Stomach smooth muscle (tissue), 2 donors: ENCODE measurements around the gene KRT32.
A peak's percentile ranks its signal among the peaks of the same experiment; 100 is the strongest.
"Not testable (repeated sequence)": the region's sequence is repeated elsewhere in the genome, so short reads cannot be mapped to it uniquely, and the experiment has no call there.

ENCODE experiments used
- H3K27ac ChIP-seq: one replicate; pipeline ENCODE4 v1.7.0; 2013; ENCODE audit warnings: mild to moderate bottlenecking, low read length, inconsistent platforms
- H3K27me3 ChIP-seq, 2 donors: one replicate each; pipeline ENCODE4 v1.7.0; 2013; ENCODE audit warnings: low read length in 2 of 2; ENCODE audit not compliant: insufficient read depth in 2 of 2, control insufficient read depth in 1 of 2
- H3K36me3 ChIP-seq, 2 donors: one replicate each; pipeline ENCODE4 v1.7.0; 2013; ENCODE audit warnings: low read length in 2 of 2; ENCODE audit not compliant: control insufficient read depth in 2 of 2, insufficient read depth in 2 of 2
- H3K4me1 ChIP-seq: one replicate; pipeline ENCODE4 v1.7.0; 2013; ENCODE audit warnings: low read length; ENCODE audit not compliant: control insufficient read depth, insufficient read depth
- H3K4me3 ChIP-seq, 2 donors: one replicate each; pipeline ENCODE4 v1.7.0; 2013; ENCODE audit warnings: low read length in 2 of 2
- H3K9ac ChIP-seq, 2 donors: one replicate each; pipeline ENCODE4 v1.7.0; 2013; ENCODE audit warnings: low read length in 2 of 2, mild to moderate bottlenecking in 1 of 2
- H3K9me3 ChIP-seq, 2 donors: one replicate each; pipeline ENCODE4 v1.7.0; 2013; ENCODE audit warnings: low read length in 2 of 2; ENCODE audit not compliant: control insufficient read depth in 2 of 2
- donor health status: healthy.
- donor health status: Pancreatic carcinoma.

KRT32 gene

DNA sequence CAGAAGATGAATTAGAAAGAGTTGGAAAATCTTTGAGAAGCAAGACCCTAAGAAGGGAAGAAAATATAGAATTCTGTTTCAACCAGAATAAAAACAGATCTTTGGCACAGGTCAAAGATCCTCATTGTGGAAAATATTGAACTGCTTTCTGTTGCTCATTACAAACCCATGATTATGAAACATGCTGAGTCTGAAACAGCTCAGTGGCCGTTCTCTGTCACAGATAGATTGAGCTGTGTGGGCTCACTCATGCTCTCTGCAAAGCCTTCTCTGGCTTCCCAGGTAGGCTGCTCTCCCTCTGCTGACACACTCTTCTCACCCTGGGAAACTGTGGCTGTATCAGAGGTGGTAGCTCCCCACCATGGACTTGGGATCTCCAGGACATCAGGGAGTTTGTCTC lies 23.0 kb downstream of the KRT32 start:
- Histone ChIP-seq H3K4me1 (no peaks in the 10 kb centered on the region), H3K9me3 (no peaks in the 10 kb centered on the region), H3K9ac (no peak overlapping the region), H3K27ac (no peak overlapping the region), H3K4me3 (no peak overlapping the region), H3K36me3 (no peaks in the 10 kb centered on the region), H3K27me3 (peaks cover 0 to 5% of the 10 kb centered on the region in 2 donors)

DNA sequence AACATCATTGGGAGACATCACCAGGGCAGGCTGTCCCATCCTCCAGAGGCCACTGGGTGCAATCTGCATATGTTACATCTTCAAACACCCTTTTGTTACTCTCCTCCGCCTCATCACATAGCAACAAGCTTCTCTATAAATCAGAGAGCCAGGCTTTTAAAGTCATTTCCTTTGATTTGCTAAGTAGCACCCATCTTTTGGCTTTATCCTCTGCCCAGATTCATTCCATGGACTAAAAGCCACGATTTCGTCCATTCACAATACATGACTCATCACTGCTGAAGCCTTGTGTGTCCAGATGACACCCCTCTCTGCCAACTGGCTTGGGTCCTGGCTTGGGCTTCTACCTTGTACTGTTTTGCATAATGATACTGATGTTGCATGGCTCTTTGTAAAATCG lies 24.4 kb downstream of the KRT32 start:
- Histone ChIP-seq H3K36me3 (no peaks in the 10 kb centered on the region), H3K4me3 (no peak overlapping the region), H3K9ac (no peak overlapping the region), H3K4me1 (no peaks in the 10 kb centered on the region), H3K27me3 (peaks cover 0 to 5% of the 10 kb centered on the region in 2 donors), H3K9me3 (no peaks in the 10 kb centered on the region), H3K27ac (no peak overlapping the region)

DNA sequence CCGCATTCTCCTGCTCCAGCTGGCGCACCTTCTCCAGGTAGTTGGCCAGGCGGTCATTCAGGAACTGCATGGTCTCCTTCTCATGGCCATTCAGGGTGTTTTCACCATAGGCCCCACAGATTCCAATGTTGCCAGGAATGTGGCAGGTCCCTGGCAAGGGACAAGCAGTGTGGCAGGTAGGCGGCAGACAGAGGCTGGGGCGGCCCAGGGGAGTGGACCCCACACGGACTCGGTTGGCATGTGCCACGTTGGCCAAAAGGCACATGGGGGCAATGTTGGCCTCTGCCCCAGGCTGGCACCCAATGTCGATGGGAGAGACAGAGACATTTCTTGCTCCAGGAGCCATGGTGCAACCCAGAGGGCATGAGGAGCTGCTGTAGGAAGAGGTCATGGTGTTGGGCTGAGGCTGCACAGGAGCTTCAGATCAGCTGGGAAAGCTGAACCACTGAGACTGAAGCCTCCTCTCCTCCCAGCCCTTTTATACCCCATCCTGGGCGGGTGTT lies 26.6 kb downstream of the KRT32 start, which contains the start of gene KRT38:
KRT38 (minus strand) TSS at position 453 of the 503 bp plus-strand sequence; CDS start at position 391, 62 bp downstream.
- Histone ChIP-seq H3K27ac (no peak within 1 kb of the TSS), H3K4me3 (no peak within 1 kb of the TSS), H3K4me1 (no peaks in the 10 kb centered on the region), H3K36me3 (no peaks in the 10 kb centered on the region), H3K9me3 (no peaks in the 10 kb centered on the region), H3K9ac (no peak within 1 kb of the TSS), H3K27me3 (peaks cover 0 to 5% of the 10 kb centered on the region in 2 donors)

- Histone ChIP-seq H3K4me3 (no peak overlapping the region), H3K27me3 (peaks cover 0 to 2% of the 10 kb centered on the region in 2 donors), H3K9ac (no peak overlapping the region), H3K27ac (no peak overlapping the region), H3K36me3 (no peaks in the 10 kb centered on the region), H3K4me1 (peaks cover 1% of the 10 kb centered on the region), H3K9me3 (no peaks in the 10 kb centered on the region)
These were observed 27.8 kb downstream of the KRT32 start for GRCh38 chr17:41439375-41439774.

- Histone ChIP-seq H3K9ac (no peak overlapping the region), H3K27ac (no peak overlapping the region), H3K4me1 (peaks cover 5% of the 10 kb centered on the region), H3K36me3 (no peaks in the 10 kb centered on the region), H3K9me3 (no peaks in the 10 kb centered on the region), H3K4me3 (no peak overlapping the region), H3K27me3 (no peaks in the 10 kb centered on the region)
These were observed 29.4 kb downstream of the KRT32 start for GRCh38 chr17:41437769-41438168.

GRCh38 chr17:41437254-41437653 lies 29.9 kb downstream of the KRT32 start:
- H3K4me3 ChIP-seq = no peak overlapping the region

DNA sequence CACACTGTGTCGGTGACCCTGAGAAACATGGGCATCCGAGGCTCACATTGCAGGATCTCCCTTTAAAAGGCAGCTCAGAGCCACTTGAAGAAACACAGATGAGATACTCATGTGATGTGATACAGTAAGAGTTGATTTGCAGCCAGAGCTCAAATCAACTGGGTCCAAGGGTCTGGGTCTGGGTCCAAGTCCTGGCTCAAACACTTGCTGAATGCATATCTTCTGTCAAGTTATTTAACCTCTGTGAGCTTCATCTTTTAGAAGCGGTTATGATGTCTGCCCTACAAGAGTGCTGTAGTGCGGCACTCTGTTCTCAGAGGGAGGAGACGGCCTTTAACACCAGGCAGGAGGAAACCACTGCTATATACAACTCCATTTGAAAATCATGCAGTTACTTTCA lies 32.8 kb downstream of the KRT32 start:
- Histone ChIP-seq H3K27ac (no peak overlapping the region), H3K9me3 (no peaks in the 10 kb centered on the region), H3K36me3 (no peaks in the 10 kb centered on the region), H3K27me3 (no peaks in the 10 kb centered on the region), H3K4me3 (peak overlapping the region in 1 of 2 donors; percentile 9), H3K9ac (no peak overlapping the region), H3K4me1 (peaks cover 5% of the 10 kb centered on the region)

More at GRCh38 chr17:41437254-41437653, 29.9 kb downstream of the KRT32 start:
- Histone ChIP-seq H3K9ac (no peak overlapping the region), H3K27me3 (no peaks in the 10 kb centered on the region), H3K36me3 (no peaks in the 10 kb centered on the region), H3K9me3 (no peaks in the 10 kb centered on the region), H3K27ac (no peak overlapping the region), H3K4me1 (peaks cover 5% of the 10 kb centered on the region)

DNA sequence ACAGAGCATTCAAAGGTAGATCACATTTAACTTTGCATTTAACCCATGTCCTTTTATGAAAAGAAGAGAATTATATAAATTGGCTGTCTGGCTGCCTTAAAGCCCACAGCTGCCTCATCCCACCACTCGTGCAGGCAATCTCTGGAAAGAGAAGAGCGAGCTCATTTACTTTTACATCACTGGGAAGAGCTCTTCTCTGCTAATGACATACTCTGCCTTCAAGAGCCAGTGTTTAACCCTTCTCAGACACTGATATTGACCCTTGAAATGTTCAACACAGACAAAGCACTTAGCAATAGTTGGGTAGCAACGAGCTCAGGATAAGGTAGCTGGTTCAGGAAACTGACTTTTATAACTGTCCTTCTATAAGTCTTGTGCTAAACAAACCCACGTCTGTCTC lies 33.2 kb downstream of the KRT32 start:
- Histone ChIP-seq H3K4me3 (peak overlapping the region in 1 of 2 donors; percentile 9), H3K4me1 (peaks cover 5% of the 10 kb centered on the region), H3K36me3 (no peaks in the 10 kb centered on the region), H3K9ac (no peak overlapping the region), H3K9me3 (no peaks in the 10 kb centered on the region), H3K27ac (no peak overlapping the region), H3K27me3 (no peaks in the 10 kb centered on the region)

GRCh38 chr17:41433586-41433985 lies 33.6 kb downstream of the KRT32 start:
- peaks cover 5% of the 10 kb centered on the region for H3K4me1 ChIP-seq
- H3K36me3 ChIP-seq = no peaks in the 10 kb centered on the region
- no peak overlapping the region for H3K27ac ChIP-seq
- no peak overlapping the region for H3K4me3 ChIP-seq
- H3K9ac ChIP-seq = no peak overlapping the region
- H3K27me3 ChIP-seq = no peaks in the 10 kb centered on the region
- H3K9me3 ChIP-seq = no peaks in the 10 kb centered on the region

GRCh38 chr17:41430376-41430775 lies 36.8 kb downstream of the KRT32 start:
- not testable (repeated sequence) for H3K4me1 ChIP-seq, H3K27ac ChIP-seq, H3K27me3 ChIP-seq, H3K36me3 ChIP-seq, H3K4me3 ChIP-seq, H3K9me3 ChIP-seq, H3K9ac ChIP-seq

DNA sequence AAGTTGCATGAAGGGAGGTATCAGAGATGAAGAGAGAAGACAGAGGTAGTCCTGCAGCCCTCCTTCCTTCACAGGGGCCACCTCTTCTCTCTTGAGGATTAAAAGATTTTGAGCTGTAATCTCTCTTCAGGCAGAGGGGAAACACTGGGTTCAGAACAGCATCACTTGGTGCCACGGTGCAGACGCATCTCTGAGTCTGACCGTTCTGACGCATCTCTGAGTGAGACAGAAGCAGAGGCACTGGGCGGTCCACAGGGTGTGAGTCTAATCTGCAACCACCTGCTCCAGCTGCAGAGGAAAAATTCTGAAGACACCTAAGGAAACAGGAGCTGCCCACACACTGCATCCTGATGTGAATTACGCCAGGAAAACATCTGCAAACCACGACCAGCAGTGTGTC lies 37.5 kb downstream of the KRT32 start:
- peaks cover 5% of the 10 kb centered on the region for H3K4me1 ChIP-seq
- H3K27ac ChIP-seq = no peak overlapping the region
- no peaks in the 10 kb centered on the region for H3K9me3 ChIP-seq
- H3K4me3 ChIP-seq = no peak overlapping the region
- H3K9ac ChIP-seq = no peak overlapping the region
- H3K36me3 ChIP-seq = no peaks in the 10 kb centered on the region
- H3K27me3 ChIP-seq = no peaks in the 10 kb centered on the region
